ENCODE results near the gene NKX2-8.

- TF ChIP-seq, protein P1, sequence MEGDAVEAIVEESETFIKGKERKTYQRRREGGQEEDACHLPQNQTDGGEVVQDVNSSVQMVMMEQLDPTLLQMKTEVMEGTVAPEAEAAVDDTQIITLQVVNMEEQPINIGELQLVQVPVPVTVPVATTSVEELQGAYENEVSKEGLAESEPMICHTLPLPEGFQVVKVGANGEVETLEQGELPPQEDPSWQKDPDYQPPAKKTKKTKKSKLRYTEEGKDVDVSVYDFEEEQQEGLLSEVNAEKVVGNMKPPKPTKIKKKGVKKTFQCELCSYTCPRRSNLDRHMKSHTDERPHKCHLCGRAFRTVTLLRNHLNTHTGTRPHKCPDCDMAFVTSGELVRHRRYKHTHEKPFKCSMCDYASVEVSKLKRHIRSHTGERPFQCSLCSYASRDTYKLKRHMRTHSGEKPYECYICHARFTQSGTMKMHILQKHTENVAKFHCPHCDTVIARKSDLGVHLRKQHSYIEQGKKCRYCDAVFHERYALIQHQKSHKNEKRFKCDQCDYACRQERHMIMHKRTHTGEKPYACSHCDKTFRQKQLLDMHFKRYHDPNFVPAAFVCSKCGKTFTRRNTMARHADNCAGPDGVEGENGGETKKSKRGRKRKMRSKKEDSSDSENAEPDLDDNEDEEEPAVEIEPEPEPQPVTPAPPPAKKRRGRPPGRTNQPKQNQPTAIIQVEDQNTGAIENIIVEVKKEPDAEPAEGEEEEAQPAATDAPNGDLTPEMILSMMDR (IDR thresholded peaks at IDR 0.05), result no peak
- TF ChIP-seq POLR2A (IDR thresholded peaks at IDR 0.05), result no peak
Measured at GRCh38 chr14:36570065-36570464, 12.3 kb downstream of the NKX2-8 start.
